Caco-2 (cell line): ENCODE results near the gene UBASH3B. TPM values are rescaled to one million over a fixed set of nuclear protein-coding genes. Genes with fewer than 3 reads are reported as not detected.

ENCODE experiments used
- BruUV-seq: library from RNA; stranded (reverse); fragments of 400-500 nt; replicated peaks from 2 replicates; lab custom pipeline; 2021; lab: Mats Ljungman, UMichigan
- CTCF ChIA-PET: fragments of 300-600 bp; sonication (Branson Sonifier 250); formaldehyde crosslinking; loops from one replicate; lab custom pipeline; 2022; ENCODE audit warnings: antibody characterized with exemption; lab: Charles Lee
- POLR2A ChIA-PET: fragments of 300-600 bp; sonication (Branson Sonifier 250); formaldehyde crosslinking; loops from one replicate; lab custom pipeline; 2022; ENCODE audit warnings: antibody characterized with exemption; lab: Charles Lee
- DNase-seq, 2 experiments: peaks; one replicate each; pipeline versions ENCODE4 v3.0.0 to v3.0.0-alpha.2; 2020 to 2022
- H3K27me3 ChIP-seq: replicated peaks from 2 replicates; pipeline ENCODE4 v1.6.0; 2011; ENCODE audit warnings: low read length; ENCODE audit not compliant: control insufficient read depth, insufficient read depth
- H3K36me3 ChIP-seq: 2 replicates; pipeline ENCODE4 v1.5.1; 2011; ENCODE audit warnings: low read length; ENCODE audit not compliant: control insufficient read depth, insufficient read depth
- H3K4me1 ChIP-seq: fragments of 250-450 bp; sonication (Bioruptor Pico); 2 replicates; pipeline ENCODE4 v1.5.1; 2020; ENCODE audit warnings: mild to moderate bottlenecking
- H3K4me3 ChIP-seq: 2 replicates; pipeline ENCODE4 v1.5.1; 2011; ENCODE audit warnings: low read depth, mild to moderate bottlenecking, control low read depth, low read length
- H3K9me3 ChIP-seq: fragments of 250-450 bp; sonication (Bioruptor Pico); 2 replicates; pipeline ENCODE4 v1.5.1; 2020; ENCODE audit warnings: mild to moderate bottlenecking, moderate library complexity
- H3K27ac Mint-ChIP-seq: one replicate; pipeline ENCODE4 v1.8.0; 2022; ENCODE audit warnings: mixed read lengths; ENCODE audit not compliant: unreplicated experiment
- H3K27me3 Mint-ChIP-seq: one replicate; pipeline ENCODE4 v1.8.0; 2022; ENCODE audit warnings: mixed read lengths; ENCODE audit not compliant: insufficient read depth, unreplicated experiment
- H3K36me3 Mint-ChIP-seq: one replicate; pipeline ENCODE4 v1.8.0; 2022; ENCODE audit warnings: mild to moderate bottlenecking, mixed read lengths; ENCODE audit not compliant: insufficient read depth, unreplicated experiment
- H3K4me1 Mint-ChIP-seq: one replicate; pipeline ENCODE4 v1.8.0; 2022; ENCODE audit warnings: low read depth, mixed read lengths; ENCODE audit not compliant: unreplicated experiment
- H3K4me3 Mint-ChIP-seq: one replicate; pipeline ENCODE4 v1.8.0; 2022; ENCODE audit warnings: mild to moderate bottlenecking, moderate library complexity, mixed read lengths; ENCODE audit not compliant: unreplicated experiment
- H3K9me3 Mint-ChIP-seq: one replicate; pipeline ENCODE4 v1.8.0; 2022; ENCODE audit warnings: mixed read lengths; ENCODE audit not compliant: unreplicated experiment
- CTCF ChIP-seq, 2 experiments: fragments of 200-600 bp in 1 of 2; IDR thresholded peaks; 1 replicate in 1 of 2; 2 replicates in 1 of 2; pipeline versions ENCODE4 v1.5.1 to v1.8.0; 2011 to 2022; ENCODE audit warnings: antibody characterized with exemption in 1 of 2, control low read depth in 1 of 2, inconsistent platforms in 1 of 2, low read depth in 1 of 2, low read length in 1 of 2, mild to moderate bottlenecking in 1 of 2, moderate library complexity in 1 of 2; ENCODE audit not compliant: insufficient read depth in 1 of 2, severe bottlenecking in 1 of 2, unreplicated experiment in 1 of 2
- intact Hi-C: fragments of 100-400 bp; cut with micrococcal nuclease; formaldehyde crosslinking; loops from one replicate; pipeline ENCODE4 v1.10.0; 2022; ENCODE audit not compliant: unreplicated experiment
- total RNA-seq: library from RNA; stranded (reverse); gene quantifications from 2 replicates; pipeline ENCODE4 v1.2.3, GENCODE V29; 2022

The UBASH3B gene
- total RNA-seq, 1 experiment from 2014 or later: 21.5 TPM

- peaks cover 43% of the 10 kb centered on the region for H3K27me3 Mint-ChIP-seq
These were observed 208.3 kb downstream of the UBASH3B start for GRCh38 chr11:122863704-122864326.

More at GRCh38 chr11:122863704-122864326, 208.3 kb downstream of the UBASH3B start:
- CTCF ChIA-PET: interaction anchor here (0.6 to 1.8 kb wide), 10 partner anchors 9 to 613 kb away, joined by 3 to 25 read pairs (median 6); partner anchors contain the start of gene HSPA8
- H3K4me3 Mint-ChIP-seq: no peak overlapping the region
- peak; percentile 89 to 97 for TF ChIP-seq CTCF (IDR thresholded peaks at IDR 0.05; ENCODE audit: insufficient read depth in 1 of 2, low read depth in 1 of 2, low read length in 1 of 2, severe bottlenecking in 1 of 2, unreplicated experiment in 1 of 2)
- no peaks in the 10 kb centered on the region for H3K36me3 ChIP-seq
- H3K27me3 ChIP-seq: no peaks in the 10 kb centered on the region
- no TSS peak for BruUV-seq
- no peak overlapping the region for H3K27ac Mint-ChIP-seq
- peak; percentile 28 to 65 for DNase-seq
- H3K4me1 Mint-ChIP-seq: no peaks in the 10 kb centered on the region
- POLR2A ChIA-PET: no interaction called here
- intact Hi-C loops: loop anchor here (1.0 to 10.0 kb wide), 4 partner anchors 48 to 611 kb away; no protein-coding TSS in a partner anchor
- H3K36me3 Mint-ChIP-seq: no peaks in the 10 kb centered on the region
- H3K4me1 ChIP-seq: peaks cover 8% of the 10 kb centered on the region; the same call in 1 of the 2 replicates
- H3K4me3 ChIP-seq: no peak overlapping the region
- H3K9me3 Mint-ChIP-seq: no peaks in the 10 kb centered on the region
- no peaks in the 10 kb centered on the region for H3K9me3 ChIP-seq

Other genes starting within 250 kb of the UBASH3B start
- gene CRTAM, start 182.8 kb downstream of the UBASH3B start, total RNA-seq: not detected in 2 replicates
- 0.26 and 0.34 TPM in 2 replicates for gene JHY, start 227.0 kb downstream of the UBASH3B start, total RNA-seq